GM08714 (cell line): ENCODE measurements around the gene PIGC.
"Not testable (repeated sequence)": the region's sequence is repeated elsewhere in the genome, so short reads cannot be mapped to it uniquely, and the experiment has no call there.

Source experiments
- H3K4me3 ChIP-seq: fragments of 200-500 bp; sonication (Bioruptor generic); 2 replicates; pipeline ENCODE4 v1.5.1; 2014; ENCODE audit warnings: mild to moderate bottlenecking, low read length, inconsistent platforms
- ZNF274 ChIP-seq: IDR thresholded peaks from 2 replicates; pipeline ENCODE4 v1.6.1; 2012; ENCODE audit warnings: mild to moderate bottlenecking, low read depth, low read length

Gene PIGC

GRCh38 chr1:172453607-172454006, 9.7 kb upstream of the PIGC start:
- H3K4me3 ChIP-seq = no peak overlapping the region
- TF ChIP-seq ZNF274 = no peak

- no peak for TF ChIP-seq ZNF274
- no peak overlapping the region for H3K4me3 ChIP-seq
These were observed 9.3 kb upstream of the PIGC start for GRCh38 chr1:172453153-172453545.

- TF ChIP-seq ZNF274 = no peak
- no peak overlapping the region for H3K4me3 ChIP-seq
These were observed 8.8 kb upstream of the PIGC start for GRCh38 chr1:172452536-172453152.

- no peak for TF ChIP-seq ZNF274
- no peak overlapping the region for H3K4me3 ChIP-seq
These were observed 7.2 kb upstream of the PIGC start for GRCh38 chr1:172451002-172451443.

- no peak overlapping the region for H3K4me3 ChIP-seq
- TF ChIP-seq ZNF274 = no peak
These were observed 6.6 kb upstream of the PIGC start for GRCh38 chr1:172450524-172450885.

- TF ChIP-seq ZNF274 = no peak
- H3K4me3 ChIP-seq = no peak overlapping the region
These were observed 6.0 kb upstream of the PIGC start for GRCh38 chr1:172449585-172450523.

- no peak for TF ChIP-seq ZNF274
- no peak overlapping the region for H3K4me3 ChIP-seq
These were observed 5.2 kb upstream of the PIGC start for GRCh38 chr1:172448995-172449584.

GRCh38 chr1:172447641-172448040, 3.8 kb upstream of the PIGC start:
- no peak for TF ChIP-seq ZNF274
- H3K4me3 ChIP-seq = no peak overlapping the region

- no peak overlapping the region for H3K4me3 ChIP-seq
- TF ChIP-seq ZNF274 = no peak
These were observed 2.7 kb upstream of the PIGC start for GRCh38 chr1:172446547-172446946.

GRCh38 chr1:172442843-172443565, 865 bp downstream of the PIGC start:
- no peak for TF ChIP-seq ZNF274
- peak overlapping the region; percentile 91 for H3K4me3 ChIP-seq

- H3K4me3 ChIP-seq = no peak overlapping the region
- TF ChIP-seq ZNF274 = no peak
These were observed 1.5 kb downstream of the PIGC start for GRCh38 chr1:172442404-172442803.

GRCh38 chr1:172437183-172437582, 6.7 kb downstream of the PIGC start:
- not testable (repeated sequence) for H3K4me3 ChIP-seq

- H3K4me3 ChIP-seq = no peak overlapping the region
- no peak for TF ChIP-seq ZNF274
These were observed 12.1 kb downstream of the PIGC start for GRCh38 chr1:172431721-172432192.

- no peak overlapping the region for H3K4me3 ChIP-seq
- TF ChIP-seq ZNF274 = no peak
These were observed 12.7 kb downstream of the PIGC start for GRCh38 chr1:172431204-172431603.
